Femur (tissue), 1 donor: ENCODE data around the gene RPTOR.
A peak's percentile ranks its signal among the peaks of the same experiment; 100 is the strongest.

Experiments
- DNase-seq: peaks from one replicate; pipeline ENCODE4 v3.0.0-alpha.2; 2017

The RPTOR gene

DNA sequence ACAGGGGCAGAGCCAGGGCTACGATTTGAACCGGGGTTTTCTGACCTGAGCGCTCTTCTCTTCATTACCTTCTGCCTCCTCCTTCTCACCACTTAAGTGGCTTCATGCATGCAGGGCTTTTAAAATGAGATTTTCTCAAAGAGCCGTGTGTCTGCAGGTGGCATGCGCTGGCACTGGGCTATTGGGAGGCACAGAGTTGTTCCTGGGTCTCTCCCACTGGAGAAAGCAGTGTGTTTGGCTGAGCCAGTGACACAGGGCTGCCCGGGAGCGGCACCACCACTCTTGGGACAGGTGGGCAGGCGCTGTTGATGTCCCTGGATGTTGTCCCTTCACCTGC, 228.2 kb downstream of the RPTOR start:
- no peak for DNase-seq

DNA sequence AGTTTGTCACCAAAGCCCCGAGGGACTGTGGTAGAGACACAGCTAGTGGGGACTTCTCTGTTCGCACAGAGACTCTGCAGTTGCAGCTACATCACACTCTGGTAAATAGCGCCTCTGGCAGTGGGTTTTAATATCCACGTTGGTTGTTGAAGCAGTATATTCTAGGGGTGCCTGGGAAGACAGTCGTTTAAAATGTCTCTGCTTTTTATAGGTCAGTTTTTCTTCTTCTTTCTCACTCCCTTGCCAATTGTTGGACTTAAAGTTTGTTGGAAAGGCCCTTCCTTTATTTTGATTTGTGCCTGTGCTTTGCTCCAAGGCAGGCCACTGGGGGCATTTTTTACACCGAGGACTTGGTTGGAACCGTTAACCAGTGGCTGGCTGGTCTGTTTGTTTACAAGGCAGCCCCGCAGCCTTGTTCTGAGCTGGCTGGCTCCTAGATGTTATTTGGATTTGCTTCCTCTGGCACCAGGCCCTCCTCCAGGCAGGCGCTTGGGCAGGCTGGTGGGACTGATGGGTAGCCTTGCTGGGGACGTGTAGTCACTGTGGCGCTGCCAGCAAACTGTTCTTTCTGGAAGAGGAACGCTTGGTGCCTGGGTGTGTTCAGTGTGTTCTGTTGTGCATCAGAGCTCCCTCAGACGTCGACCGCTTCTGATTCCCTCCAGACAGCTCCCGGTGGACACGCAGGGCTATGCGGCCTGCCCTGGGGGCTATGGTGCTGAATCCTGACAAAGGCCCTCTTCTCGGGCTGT, 228.8 kb downstream of the RPTOR start:
- DNase-seq: no peak

DNA sequence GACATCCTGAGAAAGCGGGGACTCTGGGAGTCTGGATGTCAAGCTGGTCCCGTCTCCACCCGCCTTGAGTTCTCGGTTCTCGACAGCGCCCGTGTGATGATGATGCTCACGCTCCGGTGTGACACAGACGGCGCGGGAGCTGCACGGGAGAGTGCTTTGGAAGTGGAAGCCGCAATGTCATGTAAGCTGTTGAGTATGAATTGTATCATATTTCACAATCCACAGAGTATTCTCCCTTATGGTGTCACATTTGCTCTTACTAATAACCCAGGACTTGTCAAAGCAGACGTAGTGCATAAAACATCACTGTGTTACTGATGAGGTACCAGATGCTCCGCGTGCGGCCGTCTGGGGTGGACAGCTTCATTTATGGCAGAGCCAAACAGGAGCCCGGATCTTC, 229.5 kb downstream of the RPTOR start:
- no peak for DNase-seq

DNA sequence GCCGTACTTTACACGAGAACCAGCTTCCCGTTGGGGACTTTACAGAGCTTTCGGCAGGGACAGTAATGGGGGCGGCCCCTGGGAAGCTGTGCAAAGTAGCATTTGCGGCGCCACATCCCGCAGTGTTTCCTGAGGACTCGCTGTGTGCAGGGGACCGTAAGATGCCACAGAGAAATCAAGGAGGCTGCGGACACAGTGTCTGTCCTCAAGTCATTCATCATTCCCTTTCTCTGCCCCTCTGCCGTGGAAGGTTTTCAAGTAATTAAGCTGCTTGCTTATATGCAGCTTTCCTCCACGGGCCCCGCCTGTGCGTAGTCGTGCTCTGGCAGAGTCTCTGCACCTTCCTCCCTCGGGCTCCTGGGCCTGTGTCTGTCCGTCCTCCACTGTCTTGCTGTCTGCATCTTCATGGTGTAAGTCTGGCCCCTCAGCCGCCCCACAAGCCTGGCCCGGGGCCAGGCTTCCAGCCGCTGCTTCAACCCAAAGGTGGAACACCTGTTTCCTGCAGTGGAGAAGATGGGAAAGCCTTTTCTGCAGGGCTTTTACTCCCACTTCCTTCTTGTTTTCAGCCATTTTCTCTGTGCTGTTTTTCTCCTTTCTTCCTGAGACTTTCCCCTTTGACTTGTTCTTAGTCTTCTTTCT, 230.1 kb downstream of the RPTOR start:
- no peak for DNase-seq

DNA sequence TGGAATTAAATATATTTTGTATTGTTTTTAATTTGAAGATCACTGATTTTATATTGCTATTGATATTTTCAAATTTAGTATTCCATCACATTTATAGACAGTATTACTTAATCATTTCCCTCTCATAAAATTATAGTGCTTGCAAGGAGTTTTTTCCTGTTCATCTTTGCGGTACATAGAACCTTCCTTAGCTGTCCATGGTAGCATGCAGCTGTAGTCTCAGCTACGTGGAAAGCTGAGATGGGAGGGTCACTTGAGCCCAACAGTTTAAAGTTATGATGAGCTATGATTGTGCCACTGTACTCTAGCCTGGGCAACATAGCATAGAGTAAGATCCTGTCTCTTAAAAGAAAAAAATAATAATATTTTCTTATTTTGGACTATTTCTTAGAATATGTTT, 231.2 kb downstream of the RPTOR start:
- DNase-seq: no peak

DNA sequence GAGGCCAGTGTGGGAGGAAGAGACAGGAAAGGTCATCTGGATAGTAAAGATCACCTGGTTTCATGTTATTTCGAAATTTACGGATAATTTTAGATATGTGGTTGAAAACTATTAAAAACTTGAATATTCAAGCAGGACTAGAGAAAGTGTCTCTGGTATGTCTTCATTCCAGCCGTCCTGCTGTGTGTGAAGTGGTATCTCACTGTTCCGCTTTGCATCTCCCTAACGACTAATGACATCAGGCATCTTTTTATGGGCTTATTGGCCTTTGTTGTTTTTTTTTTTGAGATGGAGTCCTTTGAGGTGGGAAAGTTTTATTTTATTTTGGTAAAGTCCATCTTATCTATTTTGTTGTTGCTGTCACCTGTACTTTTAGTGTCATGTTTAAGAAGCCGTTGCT, 232.6 kb downstream of the RPTOR start:
- DNase-seq: no peak

DNA sequence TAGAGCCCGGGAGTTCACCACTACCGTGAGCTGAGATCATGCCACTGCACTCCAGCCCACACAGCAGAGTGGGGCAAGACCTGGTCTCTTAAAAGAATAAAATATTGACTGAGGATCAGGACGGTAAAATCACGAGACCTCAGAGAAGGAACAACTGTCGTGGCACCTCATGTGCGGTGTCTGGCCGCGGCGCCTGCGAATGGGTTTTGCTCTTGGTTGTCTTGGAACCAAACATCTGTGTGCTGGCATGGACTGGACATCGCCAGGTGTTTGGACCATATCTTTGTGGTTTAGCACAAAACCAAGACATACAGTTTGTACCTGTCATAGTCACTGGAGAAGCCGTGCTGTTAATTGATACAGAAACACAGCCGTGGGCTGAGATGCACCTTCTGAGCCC, 234.1 kb downstream of the RPTOR start:
- no peak for DNase-seq

DNA sequence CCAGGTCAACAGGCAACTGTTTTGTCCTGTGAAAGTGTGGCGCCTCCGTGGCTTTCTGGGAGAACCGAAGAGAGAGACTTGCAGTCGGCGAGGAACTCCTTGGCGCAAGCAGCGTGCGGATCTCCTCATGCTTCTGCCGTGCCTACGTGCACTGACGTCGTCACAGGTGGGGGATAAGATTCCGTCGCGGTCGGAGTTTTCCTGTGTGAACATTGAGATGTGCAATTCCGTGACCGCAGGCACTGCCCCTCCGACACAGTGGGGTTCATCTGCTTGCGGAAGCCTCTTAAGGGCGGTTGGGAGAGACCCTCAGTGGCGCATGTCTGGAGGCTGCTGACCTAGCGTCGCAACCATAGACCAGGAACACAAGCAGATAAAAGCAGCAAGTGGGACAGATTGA, 234.7 kb downstream of the RPTOR start:
- DNase-seq: no peak

DNA sequence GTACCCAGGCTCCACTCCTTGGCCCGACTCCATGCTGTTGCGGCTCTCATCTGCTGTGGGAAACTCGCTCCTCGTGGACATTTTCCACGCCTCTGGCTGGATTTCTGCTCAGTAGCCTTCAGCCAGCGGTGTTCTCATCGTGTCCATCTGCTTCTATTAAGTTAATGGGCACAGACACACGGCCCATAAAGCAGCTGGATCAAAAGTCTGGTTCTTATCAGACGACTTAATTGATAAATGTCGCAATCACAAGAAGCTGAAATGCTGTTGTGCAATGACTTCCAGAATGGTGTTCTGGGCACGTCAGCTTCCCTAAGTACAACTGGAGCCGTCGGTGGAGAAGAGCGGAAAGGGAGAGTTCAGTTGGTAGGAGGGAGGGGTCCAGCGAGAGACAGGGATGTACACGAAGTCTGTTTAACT, 235.3 kb downstream of the RPTOR start:
- no peak for DNase-seq

DNA sequence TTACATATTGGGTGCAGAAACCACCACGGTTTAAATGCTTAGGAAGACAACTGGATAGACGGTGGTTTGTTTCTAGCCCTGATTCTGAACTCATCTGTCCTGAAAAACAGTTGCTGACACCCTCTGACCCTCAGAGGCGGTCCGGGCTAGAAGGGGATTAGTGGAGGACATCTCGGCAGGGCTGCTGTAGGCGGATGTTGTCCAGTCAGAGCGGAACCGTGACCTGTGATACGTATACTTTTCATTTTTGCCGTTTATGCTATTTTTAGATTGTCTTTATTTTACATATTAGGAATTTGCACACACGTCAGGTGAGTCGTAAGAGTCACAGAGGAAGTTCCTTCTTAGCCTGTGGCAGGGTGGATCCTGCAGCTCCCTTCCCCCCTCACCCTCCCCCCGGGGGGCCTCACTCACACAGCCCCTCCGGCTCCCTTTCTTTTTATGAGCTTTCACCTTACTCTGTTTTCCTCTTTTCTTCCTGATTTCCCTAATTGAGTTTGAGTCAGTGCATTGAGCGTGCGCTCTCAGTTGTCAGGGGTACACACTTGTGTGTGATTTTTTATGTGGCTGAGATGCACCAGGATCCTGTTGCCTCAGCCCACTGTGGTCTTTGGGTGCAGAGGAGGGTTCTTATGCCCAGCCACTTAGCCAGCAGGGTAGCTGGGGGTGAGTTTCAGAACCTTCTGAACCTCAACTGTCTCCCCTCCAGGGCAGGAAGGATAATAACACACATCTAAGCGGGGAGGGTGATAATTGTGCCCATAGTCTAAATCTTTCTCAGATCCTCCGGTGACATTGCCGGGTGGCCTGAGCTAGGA, 236.0 kb downstream of the RPTOR start:
- no peak for DNase-seq

DNA sequence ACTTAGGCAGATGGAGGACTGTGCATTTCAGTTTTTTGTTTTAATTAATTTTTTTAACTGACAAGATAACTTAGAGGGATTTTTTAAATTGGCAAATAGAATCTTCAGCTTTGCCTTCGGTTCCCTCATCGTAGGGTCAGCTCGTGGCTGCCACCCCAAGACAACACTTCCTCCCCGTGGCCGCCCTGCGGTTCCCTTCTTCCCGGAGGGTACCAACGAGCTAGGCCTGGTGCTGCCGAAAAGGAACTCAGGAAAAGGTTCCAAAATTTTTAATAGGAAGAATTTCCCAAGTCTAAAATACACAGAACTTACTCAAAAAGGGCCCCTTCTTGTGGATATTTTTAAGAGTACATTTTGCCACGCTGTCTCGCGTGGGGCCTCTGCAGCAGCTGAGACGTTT, 236.6 kb downstream of the RPTOR start:
- no peak for DNase-seq

DNA sequence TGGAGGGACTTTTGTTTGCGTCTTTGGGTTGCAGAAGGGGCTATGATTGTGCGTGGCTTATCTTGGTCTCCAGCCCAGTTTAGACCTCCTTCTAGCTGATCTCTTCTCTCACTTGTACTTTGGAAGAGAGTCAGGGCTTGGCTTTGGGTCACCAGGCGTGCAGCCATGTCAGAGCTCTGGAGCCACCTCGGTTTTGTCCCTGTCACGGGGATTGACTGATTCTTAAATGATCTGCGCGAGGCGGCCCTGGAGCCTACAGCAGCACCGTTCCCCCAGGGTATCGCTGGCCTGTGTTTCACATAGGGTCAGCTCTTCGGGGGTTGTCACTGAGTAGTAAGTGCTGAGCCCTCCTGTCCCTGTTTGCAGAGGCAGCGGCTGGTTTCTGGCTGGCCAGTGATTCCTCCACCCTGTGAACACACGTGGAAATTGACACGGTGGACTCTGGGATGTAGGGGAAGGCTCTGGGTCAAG, 237.2 kb downstream of the RPTOR start:
- no peak for DNase-seq

DNA sequence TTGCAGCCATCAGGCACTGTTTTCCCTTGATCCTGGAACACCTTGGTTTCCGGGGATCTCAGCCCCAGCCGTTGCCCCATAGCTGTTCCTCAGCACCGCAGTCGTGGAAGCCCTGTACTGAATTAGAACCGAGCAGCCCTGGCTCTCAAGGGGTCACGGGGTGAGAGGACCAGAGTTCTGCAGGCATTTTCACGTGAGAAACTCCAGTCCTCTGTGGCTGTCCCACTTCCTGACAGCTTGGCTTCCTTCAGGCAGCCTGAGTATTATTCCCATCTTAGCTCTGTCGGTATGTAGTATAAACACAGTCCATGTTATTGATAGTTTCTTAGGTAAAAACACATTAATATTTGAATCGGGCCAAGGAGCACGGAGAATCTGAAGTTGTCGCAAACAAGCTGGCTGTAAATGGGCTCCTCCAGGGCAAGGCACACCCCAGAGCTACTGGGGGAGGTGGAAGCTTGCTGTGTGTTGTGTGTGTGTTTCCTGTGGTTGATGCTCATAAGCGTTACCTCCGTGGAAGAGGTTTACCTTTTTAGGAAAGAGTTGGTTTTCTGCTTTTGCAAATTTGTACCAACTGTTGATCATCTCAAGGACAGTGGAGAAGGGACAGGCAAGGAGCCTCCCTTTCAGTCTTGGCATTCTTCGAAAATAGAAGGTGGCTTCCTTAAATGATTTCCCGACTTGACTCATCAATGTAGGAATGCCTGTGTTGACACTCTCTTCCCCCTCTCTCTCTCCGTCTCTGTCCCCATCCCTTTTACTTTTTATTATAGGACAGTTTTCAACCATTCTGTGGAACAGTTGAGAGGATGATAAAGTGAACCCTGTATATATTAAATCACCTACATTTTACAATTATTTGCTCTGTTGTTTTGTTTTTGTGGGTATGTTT, 238.1 kb downstream of the RPTOR start:
- DNase-seq: no peak

DNA sequence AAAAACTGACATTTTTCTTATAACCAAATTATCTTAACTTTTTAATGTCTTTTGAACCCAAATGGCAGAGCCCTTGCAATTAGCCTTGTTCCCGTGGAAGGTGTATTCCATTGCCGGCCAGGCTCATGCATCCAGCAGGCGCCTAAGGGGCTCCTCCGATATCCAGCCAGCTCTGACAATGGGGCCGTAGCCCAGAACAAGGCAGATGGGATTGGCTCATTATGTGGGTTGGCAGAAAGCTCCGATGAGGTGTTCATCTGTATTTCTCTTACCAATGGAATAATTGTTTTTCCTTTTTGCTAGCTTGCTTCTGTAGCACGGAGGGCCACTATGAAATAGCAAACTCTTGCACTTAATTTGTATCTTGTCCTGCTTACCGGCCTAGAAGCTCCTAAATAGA, 238.8 kb downstream of the RPTOR start:
- DNase-seq: peak; percentile 42

DNA sequence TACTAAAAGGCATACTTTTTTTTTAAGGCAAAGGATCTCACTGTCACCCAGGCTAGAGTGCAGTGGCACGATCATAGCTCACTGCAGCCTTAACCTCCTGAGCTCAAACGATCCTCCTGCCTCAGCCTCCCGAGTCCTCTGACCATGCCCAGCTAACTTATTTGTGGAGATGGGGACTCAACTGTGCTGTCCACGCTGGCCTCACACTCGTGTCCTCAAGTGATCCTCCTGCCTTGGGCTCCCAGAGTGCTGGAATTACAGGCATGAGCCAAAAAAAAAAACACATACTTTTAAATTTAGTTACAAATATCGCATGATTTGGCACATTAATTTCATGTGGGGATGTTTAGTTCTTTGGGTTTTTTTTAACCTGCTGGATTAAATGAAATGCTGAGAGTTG, 239.3 kb downstream of the RPTOR start:
- no peak for DNase-seq

DNA sequence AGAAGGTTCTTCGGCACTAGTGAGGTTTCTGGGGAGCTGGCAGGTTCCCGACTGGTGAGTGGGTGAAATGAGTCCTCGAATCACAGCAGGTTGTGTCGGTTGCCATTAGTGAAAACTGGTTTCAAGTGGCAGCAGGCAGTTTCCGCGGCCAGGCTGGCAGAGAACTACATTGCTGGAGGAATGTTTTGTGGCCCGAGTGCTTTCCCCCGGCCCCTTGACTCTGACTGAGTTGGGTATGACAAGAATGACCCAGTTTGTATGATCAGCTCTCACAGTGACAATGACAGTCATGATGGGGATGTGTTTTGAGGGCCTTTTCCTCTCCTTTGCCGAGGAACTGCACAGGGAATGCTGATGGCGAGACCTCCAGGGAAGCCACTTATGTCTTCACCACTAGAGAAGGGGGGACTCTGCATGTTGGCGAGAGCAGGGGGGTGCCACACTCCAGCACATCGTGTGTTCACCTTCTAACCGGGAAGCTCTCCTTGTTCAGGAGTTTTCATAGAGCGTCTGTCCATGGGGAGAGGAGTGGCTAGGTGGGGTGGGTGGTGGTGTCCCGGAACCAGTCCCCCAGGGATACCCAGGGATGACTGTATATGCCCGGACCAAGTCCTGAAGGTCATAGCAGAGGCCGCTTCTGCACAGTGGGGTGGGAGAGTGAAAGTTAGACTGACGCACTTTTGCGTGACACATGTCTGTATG, 241.0 kb downstream of the RPTOR start:
- DNase-seq: no peak

DNA sequence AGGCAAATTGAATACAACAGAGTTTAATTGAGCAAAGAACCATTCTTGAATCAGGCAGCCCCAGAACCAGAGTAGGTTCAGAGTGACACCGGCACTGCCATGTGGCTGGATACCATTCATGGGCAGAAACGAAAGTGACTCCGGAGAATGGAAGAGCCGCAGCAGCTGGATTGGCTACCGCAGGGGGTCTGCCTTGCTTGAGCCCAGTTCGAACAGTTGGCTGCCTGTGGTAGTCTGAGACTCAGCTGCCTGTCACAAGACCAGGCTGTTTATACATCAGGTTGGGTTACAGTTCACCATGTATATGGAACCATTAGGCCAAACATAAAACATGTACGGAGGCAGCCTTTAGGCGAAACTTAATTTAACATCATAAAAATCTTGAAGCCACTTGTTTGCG, 241.8 kb downstream of the RPTOR start:
- peak; percentile 50 for DNase-seq

DNA sequence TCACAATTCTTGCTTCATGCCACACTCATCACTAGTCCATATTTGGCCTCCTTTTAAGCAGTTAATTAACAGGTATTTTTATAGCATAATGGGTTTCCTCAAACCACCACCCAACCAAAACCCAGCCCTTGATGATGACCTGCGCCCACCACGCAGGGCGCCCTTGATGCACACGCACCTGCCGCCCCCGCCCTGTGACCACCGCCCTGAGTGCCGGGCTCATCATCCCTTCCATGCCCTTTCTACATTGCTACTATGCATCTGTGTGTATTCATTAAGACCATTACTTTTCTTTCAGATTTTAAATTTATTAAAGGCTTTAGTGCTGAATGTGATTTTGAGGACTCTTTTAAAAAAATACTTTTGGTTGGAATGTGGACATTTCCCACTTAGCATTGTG, 242.2 kb downstream of the RPTOR start:
- DNase-seq: no peak

DNA sequence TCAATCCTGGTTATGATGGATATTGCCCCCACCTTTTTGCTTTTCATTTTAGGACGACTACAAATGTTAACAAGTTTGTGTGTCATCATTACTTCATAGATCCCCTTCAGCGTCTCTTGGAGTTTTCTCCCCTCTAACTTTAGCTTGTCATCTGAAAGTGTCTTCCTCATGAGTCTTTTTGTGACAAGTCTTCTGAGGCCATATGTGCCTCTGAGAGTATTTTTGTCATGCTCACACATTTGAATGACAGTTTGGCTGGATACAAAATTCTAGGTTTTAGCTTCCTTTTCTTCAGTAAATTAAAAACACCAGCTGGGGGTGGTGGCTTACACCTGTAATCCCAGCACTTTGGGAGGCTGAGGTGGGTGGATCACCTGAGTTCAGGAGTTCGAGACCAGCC, 243.2 kb downstream of the RPTOR start:
- DNase-seq: no peak

DNA sequence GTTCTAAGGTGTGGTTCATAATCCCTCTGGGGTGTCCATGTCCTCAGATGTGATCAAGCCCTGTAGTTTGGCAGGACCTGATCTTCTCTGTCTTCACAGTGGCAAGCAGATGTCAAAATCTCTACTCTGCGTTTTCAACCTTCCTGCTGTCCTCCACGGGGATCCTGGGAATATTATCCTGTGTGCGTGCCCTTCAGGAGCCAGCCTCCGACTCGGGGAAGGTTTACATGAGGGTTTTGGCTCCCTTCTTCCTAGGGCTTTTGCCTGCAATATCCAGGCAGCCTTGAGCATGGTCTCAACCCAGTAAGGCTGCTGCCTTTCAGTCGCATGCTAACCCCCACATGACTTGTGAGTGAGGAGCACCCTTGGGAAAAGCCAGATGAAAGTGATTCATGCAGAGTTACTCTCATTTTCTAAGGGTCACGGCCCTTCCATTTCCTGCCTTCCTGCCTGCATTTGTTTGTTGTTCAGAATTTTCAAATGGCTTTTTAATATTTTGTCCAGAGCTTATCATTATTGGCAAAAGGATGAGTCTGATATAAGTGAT, 244.8 kb downstream of the RPTOR start:
- no peak for DNase-seq

DNA sequence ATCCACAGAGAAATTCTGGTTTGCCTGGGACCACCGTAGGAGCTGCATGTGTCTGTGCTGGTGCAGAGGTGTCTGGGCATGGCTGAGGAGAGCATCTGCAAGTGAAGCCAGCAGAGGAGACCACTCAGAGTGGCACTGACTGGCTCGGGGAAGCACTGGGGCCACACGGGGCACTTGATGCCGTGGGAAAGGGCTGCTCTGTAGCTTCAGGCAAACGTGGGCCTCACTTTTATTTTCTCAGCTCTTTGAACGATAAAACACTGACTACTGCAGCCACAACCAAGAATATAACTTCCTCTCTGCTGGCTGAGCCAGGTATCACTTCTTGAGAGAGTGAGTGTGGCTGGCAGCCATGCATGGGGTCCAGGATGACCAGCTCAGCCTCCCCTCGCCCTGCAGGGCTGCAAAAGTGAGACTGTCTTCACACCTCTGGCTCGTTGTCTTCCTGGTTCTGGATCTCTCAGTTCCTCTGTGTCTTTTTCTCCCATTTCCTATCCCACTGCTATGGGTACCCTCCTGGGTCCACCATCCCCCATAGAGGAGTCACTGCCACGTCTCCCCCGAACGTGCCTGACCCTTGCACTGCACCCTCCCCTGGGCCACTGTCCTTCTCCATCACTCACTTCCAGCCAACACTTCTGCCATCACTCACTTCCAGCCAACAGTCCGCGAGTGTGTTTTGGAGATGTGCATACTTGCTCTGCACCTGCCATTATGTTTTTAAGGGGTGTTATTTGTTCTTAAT, 245.6 kb downstream of the RPTOR start:
- no peak for DNase-seq
